ENCODE data around the gene SLC1A1. TPM values are rescaled to one million over a fixed set of nuclear protein-coding genes. Genes with fewer than 3 reads are reported as not detected.

SLC1A1 gene
- total RNA-seq, 1 experiment from 2014 or later, result 3.2 TPM

- Histone ChIP-seq H3K27ac (ENCODE audit: low read length) (no peak overlapping the region), H3K79me2 (ENCODE audit: low read length) (no peaks in the 10 kb centered on the region), H3F3A (ENCODE audit: low read length, unreplicated experiment) (no peaks in the 10 kb centered on the region), H3K4me2 (ENCODE audit: low read length) (no peak overlapping the region), H3K9me3 (ENCODE audit: low read length) (no peaks in the 10 kb centered on the region), H3K4me1 (ENCODE audit: insufficient read depth, low read length) (no peaks in the 10 kb centered on the region), H3K4me3 (ENCODE audit: low read length) (no peak overlapping the region), H4K20me1 (ENCODE audit: low read length) (no peaks in the 10 kb centered on the region), H3K27me3 (ENCODE audit: low read length) (no peaks in the 10 kb centered on the region), H3K9ac (ENCODE audit: low read length) (no peak overlapping the region), H3K36me3 (ENCODE audit: low read depth, low read length) (no peaks in the 10 kb centered on the region), H3K9me2 (replicated peaks; ENCODE audit: low read length) (no peaks in the 10 kb centered on the region), H2AFZ (ENCODE audit: low read length) (no peak overlapping the region)
- TF ChIP-seq EZH2phosphoT487 (IDR thresholded peaks at IDR 0.05; ENCODE audit: borderline replicate concordance, low read length), result no peak
- TF ChIP-seq CTCF (conservative IDR thresholded peaks at IDR 0.05; ENCODE audit: low read depth, low read length), result no peak
- no peak for TF ChIP-seq EZH2 (IDR thresholded peaks at IDR 0.05; ENCODE audit: low read length, unreplicated experiment)
- intact Hi-C loops (cut with micrococcal nuclease), result no loop called here
- ChIA-PET CTCF (no interaction called here), POLR2A (ENCODE audit: unreplicated experiment) (no interaction called here)
- ATAC-seq, result no peak
- no TSS peak for BruUV-seq (replicated peaks)
- no peak for DNase-seq
Observed at GRCh38 chr9:4573634-4574389, 83.5 kb downstream of the SLC1A1 start.

GRCh38 chr9:4574657-4575243 lies 84.5 kb downstream of the SLC1A1 start:
- Histone ChIP-seq H3K27me3 (ENCODE audit: low read length) (no peaks in the 10 kb centered on the region), H3K9me2 (replicated peaks; ENCODE audit: low read length) (no peaks in the 10 kb centered on the region), H3K27ac (ENCODE audit: low read length) (no peak overlapping the region), H3K36me3 (ENCODE audit: low read depth, low read length) (no peaks in the 10 kb centered on the region), H4K20me1 (ENCODE audit: low read length) (no peaks in the 10 kb centered on the region), H3K4me3 (ENCODE audit: low read length) (no peak overlapping the region), H3K9me3 (ENCODE audit: low read length) (no peaks in the 10 kb centered on the region), H3K9ac (ENCODE audit: low read length) (no peak overlapping the region), H3K4me1 (ENCODE audit: insufficient read depth, low read length) (no peaks in the 10 kb centered on the region), H3K79me2 (ENCODE audit: low read length) (no peaks in the 10 kb centered on the region), H2AFZ (ENCODE audit: low read length) (no peak overlapping the region), H3K4me2 (ENCODE audit: low read length) (no peak overlapping the region), H3F3A (ENCODE audit: low read length, unreplicated experiment) (no peaks in the 10 kb centered on the region)
- no peak for ATAC-seq
- intact Hi-C loops (cut with micrococcal nuclease), result no loop called here
- DNase-seq, result no peak
- ChIA-PET POLR2A (ENCODE audit: unreplicated experiment) (no interaction called here), CTCF (no interaction called here)
- no TSS peak for BruUV-seq (replicated peaks)
- TF ChIP-seq CTCF (conservative IDR thresholded peaks at IDR 0.05; ENCODE audit: low read depth, low read length) (no peak), EZH2 (IDR thresholded peaks at IDR 0.05; ENCODE audit: low read length, unreplicated experiment) (no peak), EZH2phosphoT487 (IDR thresholded peaks at IDR 0.05; ENCODE audit: borderline replicate concordance, low read length) (no peak)

- H2AFZ ChIP-seq (ENCODE audit: low read length), result no peak overlapping the region
- intact Hi-C loops (cut with micrococcal nuclease), result no loop called here
- no peaks in the 10 kb centered on the region for H3K36me3 ChIP-seq (ENCODE audit: low read depth, low read length)
- H3K79me2 ChIP-seq (ENCODE audit: low read length), result no peaks in the 10 kb centered on the region
- CTCF ChIA-PET, result no interaction called here
- H3K4me3 ChIP-seq (ENCODE audit: low read length), result no peak overlapping the region
- no peaks in the 10 kb centered on the region for H4K20me1 ChIP-seq (ENCODE audit: low read length)
- H3K4me2 ChIP-seq (ENCODE audit: low read length), result no peak overlapping the region
- TF ChIP-seq EZH2 (IDR thresholded peaks at IDR 0.05; ENCODE audit: low read length, unreplicated experiment) (no peak), EZH2phosphoT487 (IDR thresholded peaks at IDR 0.05; ENCODE audit: borderline replicate concordance, low read length) (no peak), CTCF (conservative IDR thresholded peaks at IDR 0.05; ENCODE audit: low read depth, low read length) (no peak)
- ATAC-seq (no peak), DNase-seq (no peak)
- POLR2A ChIA-PET (ENCODE audit: unreplicated experiment), result no interaction called here
- H3K9me2 ChIP-seq (replicated peaks; ENCODE audit: low read length), result no peaks in the 10 kb centered on the region
- H3K9ac ChIP-seq (ENCODE audit: low read length), result no peak overlapping the region
- no peaks in the 10 kb centered on the region for H3K9me3 ChIP-seq (ENCODE audit: low read length)
- H3K27me3 ChIP-seq (ENCODE audit: low read length), result no peaks in the 10 kb centered on the region
- H3F3A ChIP-seq (ENCODE audit: low read length, unreplicated experiment), result no peaks in the 10 kb centered on the region
- H3K4me1 ChIP-seq (ENCODE audit: insufficient read depth, low read length), result no peaks in the 10 kb centered on the region
- no TSS peak for BruUV-seq (replicated peaks)
- H3K27ac ChIP-seq (ENCODE audit: low read length), result no peak overlapping the region
Observed at GRCh38 chr9:4575997-4576396, 85.7 kb downstream of the SLC1A1 start.
